Stimulated activated CD4-positive, alpha-beta T cell treated with anti-CD3 and anti-CD28 coated beads, Interleukin-12 subunit alpha, Interleukin-12 subunit beta, amount 100 ng/mL, for 48 hours (primary cell): ENCODE results near the gene EPHA3.
"Not testable (repeated sequence)": the region's sequence is repeated elsewhere in the genome, so short reads cannot be mapped to it uniquely, and the experiment has no call there.

Experiments
- DNase-seq, 3 donors: peaks; one replicate each; pipeline ENCODE4 v3.0.0-alpha.2; 2020; ENCODE audit warnings: low read depth in 2 of 3, low spot score in 1 of 3

EPHA3 gene

GRCh38 chr3:89280301-89280700, 172.9 kb downstream of the EPHA3 start:
- no peak for DNase-seq

- no peak for DNase-seq
These were observed 173.5 kb downstream of the EPHA3 start for GRCh38 chr3:89280822-89281365.

DNA sequence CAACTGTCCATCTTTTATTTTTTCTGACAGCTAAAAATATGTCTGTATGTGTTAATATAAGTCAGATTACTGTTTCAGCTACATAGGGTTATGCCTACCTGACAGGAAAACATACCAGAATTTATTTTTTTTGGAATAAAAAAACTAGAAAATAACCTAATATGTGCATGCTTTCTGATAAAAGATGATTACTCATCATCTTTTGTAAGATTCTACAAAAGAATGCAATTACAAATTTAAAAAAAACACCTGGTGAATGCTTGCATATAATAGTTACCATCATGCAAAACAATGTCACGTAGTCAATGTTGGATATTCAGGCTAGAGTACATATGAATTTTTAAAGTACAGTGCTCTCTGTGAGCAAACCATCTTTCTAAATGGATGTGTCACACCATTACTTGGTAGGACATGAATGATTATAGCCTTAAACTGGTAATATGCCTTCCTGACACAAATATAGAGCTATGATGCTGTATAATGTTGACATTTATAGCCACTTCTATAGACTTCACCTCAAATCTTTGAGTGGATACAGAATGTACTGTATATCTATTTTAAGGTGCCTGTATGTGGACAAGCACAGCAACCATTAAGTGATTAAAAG, 180.6 kb downstream of the EPHA3 start:
- no peak for DNase-seq

GRCh38 chr3:89289574-89290190, 182.3 kb downstream of the EPHA3 start:
- DNase-seq: no peak

GRCh38 chr3:89297199-89297598, 189.8 kb downstream of the EPHA3 start:
- no peak for DNase-seq

DNA sequence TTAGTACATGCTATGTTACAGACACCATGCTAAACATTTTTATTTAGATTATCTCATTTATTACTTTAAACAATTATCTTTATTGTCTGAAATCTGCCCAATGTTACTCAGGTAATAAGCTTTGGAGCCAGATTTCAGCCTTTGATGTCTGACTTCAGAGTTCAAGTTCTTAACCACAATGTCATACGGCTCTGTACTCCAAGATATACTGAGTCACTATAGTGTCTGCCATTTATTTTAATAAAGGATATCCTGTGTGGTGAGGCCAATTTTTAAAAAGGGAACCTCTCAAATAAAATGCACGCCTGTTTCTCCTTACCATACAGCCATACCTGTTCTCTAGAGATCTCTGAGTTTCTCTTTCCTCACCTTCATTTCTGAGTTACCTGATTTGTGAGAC, 193.1 kb downstream of the EPHA3 start:
- DNase-seq: no peak

DNA sequence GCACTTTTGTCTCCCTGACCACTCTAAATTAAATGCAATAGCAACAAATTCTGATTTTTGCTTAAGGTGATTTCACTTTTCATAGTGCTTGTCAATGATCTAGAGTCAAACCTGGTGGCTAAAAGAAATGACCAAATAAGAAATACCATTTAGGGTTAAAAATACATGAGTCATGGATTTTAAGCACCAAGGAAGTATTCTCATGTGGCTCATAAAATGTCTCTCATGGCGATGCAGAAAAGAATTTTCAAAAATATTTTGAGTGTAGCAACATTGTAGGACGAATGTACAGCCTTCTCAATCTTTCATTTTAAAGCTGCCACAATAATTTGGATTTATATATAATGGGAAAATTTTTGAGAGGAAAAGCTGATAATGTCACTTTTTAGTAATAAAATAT, 193.6 kb downstream of the EPHA3 start:
- DNase-seq: no peak

DNA sequence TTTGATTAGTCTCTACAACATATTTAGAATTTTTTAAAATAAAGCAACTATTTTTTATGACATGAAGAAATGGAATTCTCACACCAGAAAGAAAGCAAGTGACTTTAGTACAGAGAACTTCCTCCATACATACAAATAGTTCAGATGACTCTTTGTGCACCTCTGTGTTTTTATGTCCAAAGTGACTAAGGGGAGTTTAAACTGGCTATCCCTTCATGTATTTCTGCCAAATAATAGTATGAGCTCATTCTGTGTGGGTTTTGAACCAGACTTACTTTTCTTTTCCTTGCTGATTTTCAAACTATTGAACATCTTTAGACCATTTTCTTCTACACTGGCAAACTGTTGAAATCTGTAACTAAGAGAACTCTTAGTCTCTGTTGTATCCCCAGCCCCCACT, 196.3 kb downstream of the EPHA3 start:
- DNase-seq: no peak

DNA sequence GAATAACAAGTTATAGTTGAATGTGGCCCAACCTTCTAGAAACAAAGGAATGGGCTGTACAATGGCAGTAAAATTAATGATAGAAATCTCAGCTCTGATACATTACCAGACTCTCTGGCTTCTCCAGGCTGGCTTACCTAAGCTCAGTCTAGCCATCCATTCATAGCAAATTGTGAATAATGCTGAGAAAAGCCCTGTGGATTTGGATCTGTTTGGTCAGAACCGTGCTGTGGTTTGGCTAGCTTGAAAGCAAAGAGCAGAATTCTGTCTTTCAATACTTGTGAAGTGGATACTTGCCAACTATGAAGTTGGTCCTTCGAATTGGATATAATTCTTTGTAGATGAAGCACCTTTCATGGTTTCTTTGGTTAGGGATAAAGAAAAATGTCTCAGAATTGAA, 199.1 kb downstream of the EPHA3 start:
- no peak for DNase-seq

- no peak for DNase-seq
These were observed 204.2 kb downstream of the EPHA3 start for GRCh38 chr3:89311581-89311980.

DNA sequence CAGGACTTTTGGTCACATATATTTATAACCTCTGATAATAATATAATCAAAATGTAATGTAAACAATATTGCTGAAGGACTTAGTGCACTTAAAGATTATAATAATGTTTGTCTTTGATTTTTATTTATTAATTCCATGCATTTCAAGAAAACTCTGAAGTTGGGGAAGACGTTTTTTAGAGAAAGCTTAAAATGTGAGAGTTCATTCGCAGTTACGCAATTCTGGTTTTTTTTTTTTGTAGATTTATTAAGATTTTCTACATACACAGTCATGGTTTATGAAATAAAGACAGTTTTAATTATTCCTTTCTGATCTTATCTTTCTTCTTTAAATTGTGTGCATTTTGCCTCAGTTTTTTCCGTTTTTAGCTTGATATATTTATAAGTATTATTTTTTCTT, 204.7 kb downstream of the EPHA3 start:
- no peak for DNase-seq

- no peak for DNase-seq
These were observed 207.2 kb downstream of the EPHA3 start for GRCh38 chr3:89314454-89315098.

DNA sequence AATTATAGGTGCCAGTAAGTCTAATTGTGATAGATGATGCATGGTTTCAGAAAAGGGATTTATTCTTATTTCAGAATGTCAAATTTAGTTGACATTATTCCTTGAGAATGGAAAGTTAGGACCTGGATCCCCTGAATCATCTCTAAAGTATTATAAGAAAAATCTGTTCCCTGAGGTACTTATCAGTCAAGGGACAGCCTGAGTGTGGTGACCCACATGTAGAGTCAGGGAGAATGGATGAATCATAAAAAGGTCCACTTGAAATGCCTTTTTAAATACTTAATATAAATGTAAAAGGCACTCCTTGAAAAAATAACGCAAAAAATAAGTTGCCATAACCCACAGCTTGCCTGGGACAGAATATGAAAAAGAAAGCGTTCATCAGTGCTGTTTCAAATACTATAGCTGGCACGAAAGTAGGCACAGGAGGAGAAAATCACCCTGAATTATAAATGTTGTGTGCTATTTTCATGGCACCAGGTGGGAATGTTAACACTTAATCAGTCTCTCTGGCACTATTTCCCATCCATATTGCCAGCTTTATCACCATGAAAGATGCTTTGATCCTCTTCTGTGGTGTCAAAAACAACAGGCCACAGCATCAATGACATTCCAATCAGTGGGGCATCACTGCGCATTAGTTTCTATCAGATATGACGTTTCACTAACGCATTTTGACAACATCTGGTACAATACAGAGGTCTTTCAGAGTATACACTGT, 208.5 kb downstream of the EPHA3 start:
- DNase-seq: no peak

- DNase-seq: no peak
These were observed 212.8 kb downstream of the EPHA3 start for GRCh38 chr3:89320186-89320585.

DNA sequence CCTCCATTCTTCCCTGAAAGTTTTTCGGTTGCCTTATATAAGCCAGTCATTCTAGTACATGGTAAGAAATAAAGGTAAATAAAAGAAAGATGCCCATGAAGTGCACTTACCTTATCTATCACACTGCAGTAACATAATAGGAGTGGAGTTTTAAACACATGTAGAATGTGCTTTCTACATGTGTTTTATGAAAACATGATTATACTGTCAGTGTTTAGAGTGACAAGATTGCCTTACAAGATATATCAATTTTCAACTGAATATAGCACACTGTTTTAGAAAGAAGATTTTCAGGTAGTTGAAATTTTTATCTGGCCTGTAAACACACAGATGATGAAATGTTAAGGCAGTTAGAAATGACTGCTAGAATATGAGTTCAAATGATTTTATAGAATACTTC, 219.6 kb downstream of the EPHA3 start:
- no peak for DNase-seq

DNA sequence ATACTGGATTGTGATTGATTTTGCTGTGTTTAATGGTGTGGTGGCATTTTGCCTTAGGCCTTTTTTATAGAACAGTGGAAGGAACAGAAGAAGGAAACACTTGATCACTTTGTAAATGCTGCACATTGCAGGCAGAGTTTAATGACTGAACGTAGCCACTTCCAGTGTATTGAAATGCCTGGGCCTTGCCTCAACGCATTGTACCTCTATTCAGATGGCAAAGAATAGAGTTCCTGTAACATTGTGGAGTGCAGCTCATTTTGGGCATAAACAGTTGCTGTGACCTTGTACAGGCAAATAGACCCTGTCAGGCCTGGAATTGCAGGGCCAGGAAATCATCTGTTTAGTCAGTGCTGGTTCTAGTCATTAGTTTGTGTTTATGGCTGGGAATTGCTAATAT, 225.0 kb downstream of the EPHA3 start:
- no peak for DNase-seq

- DNase-seq: no peak
These were observed 225.4 kb downstream of the EPHA3 start for GRCh38 chr3:89332793-89333192.

DNA sequence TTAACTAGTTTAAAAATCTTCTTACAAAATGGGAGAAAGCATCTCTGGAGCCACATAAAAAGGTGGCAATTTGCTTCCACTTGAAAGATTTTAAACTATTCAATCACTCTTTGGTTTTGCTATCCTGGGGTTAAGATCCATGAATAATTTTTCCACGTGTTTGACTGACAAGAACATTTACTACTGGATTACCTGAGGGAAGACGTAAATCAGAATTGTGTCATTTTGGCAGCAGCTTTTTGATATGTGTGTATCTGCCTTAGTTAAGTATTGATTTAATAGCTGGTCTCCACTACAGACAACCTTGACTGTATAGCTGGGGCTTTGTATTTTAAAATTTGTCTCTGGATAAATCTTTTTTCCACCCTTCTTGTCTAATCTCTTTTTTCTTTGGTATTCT, 228.3 kb downstream of the EPHA3 start:
- no peak for DNase-seq

DNA sequence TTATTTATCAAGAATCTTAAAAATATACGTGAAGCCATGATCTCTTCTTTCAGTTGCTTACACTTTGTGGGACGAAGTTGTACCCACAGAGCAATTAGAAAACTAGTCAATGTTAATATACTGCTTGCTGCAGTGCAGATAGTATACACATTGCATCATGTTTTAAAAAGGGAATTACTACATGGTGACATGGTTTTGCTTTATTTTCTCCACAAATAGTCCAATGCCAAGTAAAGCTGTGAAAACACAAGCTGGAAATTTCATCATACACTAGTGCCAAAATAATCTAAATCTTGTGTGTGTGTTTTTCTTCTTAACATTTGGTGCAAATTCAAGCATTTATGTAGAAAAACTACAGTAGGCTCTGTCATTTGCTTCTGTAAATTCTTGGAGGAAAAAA, 233.0 kb downstream of the EPHA3 start:
- DNase-seq: no peak

DNA sequence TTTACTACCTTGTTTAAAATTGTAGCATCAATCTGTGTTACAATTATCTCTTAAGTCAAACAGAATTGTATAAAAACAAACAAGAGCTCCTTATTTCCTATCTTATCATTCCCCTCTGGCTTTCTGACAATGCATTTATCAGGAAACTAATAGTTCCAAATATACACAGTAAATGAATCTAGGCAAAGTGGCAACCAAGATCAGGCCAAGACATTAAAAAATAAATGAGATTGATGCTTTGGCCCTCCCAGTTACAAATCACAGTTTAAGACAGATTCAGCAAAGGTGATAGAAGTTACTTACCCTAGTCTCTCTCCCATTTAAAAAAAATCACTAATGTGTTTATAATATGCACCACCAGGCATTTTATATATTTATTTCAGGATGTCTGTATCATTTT, 236.7 kb downstream of the EPHA3 start:
- no peak for DNase-seq

- DNase-seq: not testable (repeated sequence)
These were observed 243.5 kb downstream of the EPHA3 start for GRCh38 chr3:89350935-89351334.

GRCh38 chr3:89353465-89353864, 246.0 kb downstream of the EPHA3 start:
- no peak for DNase-seq
